ENCODE results near the gene BTBD6.

The BTBD6 gene

GRCh38 chr14:105229099-105229655 is 19.2 kb upstream of the BTBD6 start:
- DNase-seq (ENCODE audit: low read depth in 2 of 3, low spot score in 1 of 3): no peak

- no peak for DNase-seq (ENCODE audit: low read depth in 2 of 3, low spot score in 1 of 3)
Observed at GRCh38 chr14:105240811-105241576, 7.3 kb upstream of the BTBD6 start.

GRCh38 chr14:105241641-105242040 is 6.7 kb upstream of the BTBD6 start:
- DNase-seq (ENCODE audit: low read depth in 2 of 3, low spot score in 1 of 3): no peak

GRCh38 chr14:105244334-105244733 is 4.0 kb upstream of the BTBD6 start:
- DNase-seq (ENCODE audit: low read depth in 2 of 3, low spot score in 1 of 3): no peak

- DNase-seq (ENCODE audit: low read depth in 2 of 3, low spot score in 1 of 3): no peak
Observed at GRCh38 chr14:105247026-105247425, 1.3 kb upstream of the BTBD6 start.

- no peak for DNase-seq (ENCODE audit: low read depth in 2 of 3, low spot score in 1 of 3)
Observed at GRCh38 chr14:105247715-105248367, 492 bp upstream of the BTBD6 start.

- DNase-seq (ENCODE audit: low read depth in 2 of 3, low spot score in 1 of 3): no peak
Observed at GRCh38 chr14:105249182-105250007, 1.1 kb downstream of the BTBD6 start.

- DNase-seq (ENCODE audit: low read depth in 2 of 3, low spot score in 1 of 3): no peak
Observed at GRCh38 chr14:105250008-105250366, 1.7 kb downstream of the BTBD6 start.

GRCh38 chr14:105250986-105251385 is 2.7 kb downstream of the BTBD6 start:
- no peak for DNase-seq (ENCODE audit: low read depth in 2 of 3, low spot score in 1 of 3)

- DNase-seq (ENCODE audit: low read depth in 2 of 3, low spot score in 1 of 3): no peak
Observed at GRCh38 chr14:105251920-105252319, 3.6 kb downstream of the BTBD6 start.

GRCh38 chr14:105252552-105253328 is 4.4 kb downstream of the BTBD6 start:
- no peak for DNase-seq (ENCODE audit: low read depth in 2 of 3, low spot score in 1 of 3)

- no peak for DNase-seq (ENCODE audit: low read depth in 2 of 3, low spot score in 1 of 3)
Observed at GRCh38 chr14:105253329-105253682, 5.0 kb downstream of the BTBD6 start.

- DNase-seq (ENCODE audit: low read depth in 2 of 3, low spot score in 1 of 3): no peak
Observed at GRCh38 chr14:105255021-105255507, 6.7 kb downstream of the BTBD6 start.

- no peak for DNase-seq (ENCODE audit: low read depth in 2 of 3, low spot score in 1 of 3)
Observed at GRCh38 chr14:105256292-105256960, 8.1 kb downstream of the BTBD6 start.

GRCh38 chr14:105257464-105257863 is 9.1 kb downstream of the BTBD6 start:
- DNase-seq (ENCODE audit: low read depth in 2 of 3, low spot score in 1 of 3): no peak

GRCh38 chr14:105258846-105259245 is 10.5 kb downstream of the BTBD6 start:
- no peak for DNase-seq (ENCODE audit: low read depth in 2 of 3, low spot score in 1 of 3)

GRCh38 chr14:105260959-105261358 is 12.6 kb downstream of the BTBD6 start:
- DNase-seq (ENCODE audit: low read depth in 2 of 3, low spot score in 1 of 3): no peak

GRCh38 chr14:105261781-105262180 is 13.4 kb downstream of the BTBD6 start:
- DNase-seq (ENCODE audit: low read depth in 2 of 3, low spot score in 1 of 3): no peak

GRCh38 chr14:105267820-105268548 is 19.7 kb downstream of the BTBD6 start:
- no peak for DNase-seq (ENCODE audit: low read depth in 2 of 3, low spot score in 1 of 3)

All from stimulated activated CD4-positive, alpha-beta T cell treated with anti-CD3 and anti-CD28 coated beads, Interleukin-12 subunit alpha, Interleukin-12 subunit beta, amount 100 ng/mL, for 48 hours (primary cell).